HG03432 (cell line): Measurements from ENCODE around the gene KCNMB1.

Experiments
- ATAC-seq: cut with Tn5 transposase; IDR thresholded peaks from one replicate; pipeline ENCODE4 v1.9.1; 2021; ENCODE audit warnings: mild to moderate bottlenecking, moderate library complexity; ENCODE audit not compliant: unreplicated experiment

KCNMB1 gene

DNA sequence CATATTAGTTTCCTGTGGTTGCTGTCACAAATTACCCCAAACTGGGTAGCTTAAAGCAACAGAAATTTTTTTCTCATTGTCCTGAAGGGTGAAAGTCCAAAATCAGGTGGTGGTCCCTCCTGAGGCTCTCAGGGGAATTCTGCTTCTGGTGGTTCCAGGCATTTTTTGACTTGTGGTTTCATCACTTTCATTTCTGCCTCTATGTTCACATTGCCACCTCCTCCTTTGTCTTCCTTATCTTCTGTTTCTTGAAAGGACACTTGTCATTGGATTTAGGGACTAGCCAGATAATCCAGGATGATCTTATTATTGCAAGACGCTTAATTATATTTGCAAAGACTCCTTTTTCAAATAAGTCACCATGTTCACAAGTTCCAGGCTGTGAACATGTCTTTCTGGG is 43.2 kb downstream of the KCNMB1 start:
- no peak for ATAC-seq

DNA sequence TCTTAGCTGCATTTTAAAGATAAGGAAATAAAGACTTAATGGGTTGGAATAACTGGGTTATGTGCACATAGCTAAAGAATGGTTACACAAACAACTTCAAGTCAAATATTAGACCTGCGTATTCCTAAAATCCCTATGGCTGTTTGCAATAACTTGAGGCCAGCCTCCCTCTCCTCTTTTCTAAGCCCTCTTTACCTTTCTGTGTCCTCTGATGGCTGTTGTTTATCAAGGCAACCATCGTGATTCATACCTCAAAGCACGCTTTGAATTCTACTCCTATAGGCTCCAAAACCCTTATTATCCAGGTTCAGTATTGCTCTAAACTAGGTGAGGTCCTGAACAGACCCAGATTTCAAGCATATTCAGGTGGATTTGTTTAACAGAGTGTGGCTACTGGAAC is 46.0 kb downstream of the KCNMB1 start:
- no peak for ATAC-seq

DNA sequence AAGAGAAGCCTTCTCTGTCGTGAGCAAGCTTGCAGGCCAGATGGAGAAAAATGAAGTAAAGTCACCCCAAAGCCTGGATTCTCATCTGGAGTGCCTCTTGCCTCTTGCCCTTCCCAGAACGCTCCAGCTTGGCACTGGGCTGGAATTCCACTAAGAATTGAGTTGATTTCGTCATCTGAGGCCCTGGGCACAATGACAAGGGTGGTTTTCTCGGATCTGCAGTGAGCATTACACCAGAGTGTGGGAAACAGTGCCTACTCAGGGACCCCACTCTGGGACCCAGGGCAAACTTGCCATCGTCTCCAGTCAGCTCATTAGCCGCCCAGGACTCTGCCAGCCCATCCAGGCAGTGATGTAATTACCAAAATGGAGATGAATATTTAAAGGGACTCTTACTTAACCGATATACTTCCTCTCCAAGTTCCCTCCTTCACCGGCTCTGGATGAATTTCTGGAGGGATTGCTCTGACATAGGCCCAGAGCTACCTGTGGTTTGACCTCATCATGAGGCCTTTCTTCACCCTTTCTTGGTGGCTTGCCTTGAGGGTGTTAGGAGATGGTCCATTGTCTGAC is 46.9 kb downstream of the KCNMB1 start:
- ATAC-seq = no peak

DNA sequence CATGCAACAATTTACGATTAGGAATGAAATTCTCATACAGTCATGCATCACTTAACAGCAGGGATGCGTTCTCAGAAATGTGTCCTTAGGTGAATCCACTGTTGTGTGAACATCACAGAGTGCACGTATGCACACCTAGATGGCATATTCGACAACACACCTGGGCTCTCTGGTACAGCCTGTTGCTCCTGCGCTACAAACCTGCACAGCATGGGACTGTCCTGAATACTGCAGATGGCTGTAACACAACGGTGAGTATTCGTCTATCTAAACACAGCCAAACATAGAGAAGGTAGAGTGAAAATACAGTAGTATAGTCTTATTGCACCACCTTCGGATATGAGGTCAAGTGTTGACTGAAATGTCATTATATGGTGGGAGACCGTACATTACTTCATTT is 47.6 kb downstream of the KCNMB1 start:
- no peak for ATAC-seq

DNA sequence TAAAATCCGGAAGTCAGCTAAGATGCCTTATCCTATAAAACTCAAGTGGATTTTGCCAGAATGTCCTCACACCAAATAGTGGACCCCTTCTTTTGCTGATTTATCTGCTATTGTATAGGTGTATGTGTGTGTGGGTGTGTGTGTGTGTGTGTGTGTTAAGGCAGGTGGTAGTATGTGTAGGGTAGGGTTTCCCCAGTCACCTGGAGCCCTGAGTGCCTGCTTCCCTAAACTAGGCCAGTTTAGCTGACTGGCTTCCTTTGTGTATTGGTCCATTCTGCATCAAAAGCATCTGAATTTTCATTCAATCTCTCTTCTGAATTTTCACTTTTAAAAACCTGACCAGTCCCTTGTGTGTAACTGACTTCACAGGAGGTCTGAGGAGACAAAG is 49.4 kb downstream of the KCNMB1 start:
- ATAC-seq = no peak

DNA sequence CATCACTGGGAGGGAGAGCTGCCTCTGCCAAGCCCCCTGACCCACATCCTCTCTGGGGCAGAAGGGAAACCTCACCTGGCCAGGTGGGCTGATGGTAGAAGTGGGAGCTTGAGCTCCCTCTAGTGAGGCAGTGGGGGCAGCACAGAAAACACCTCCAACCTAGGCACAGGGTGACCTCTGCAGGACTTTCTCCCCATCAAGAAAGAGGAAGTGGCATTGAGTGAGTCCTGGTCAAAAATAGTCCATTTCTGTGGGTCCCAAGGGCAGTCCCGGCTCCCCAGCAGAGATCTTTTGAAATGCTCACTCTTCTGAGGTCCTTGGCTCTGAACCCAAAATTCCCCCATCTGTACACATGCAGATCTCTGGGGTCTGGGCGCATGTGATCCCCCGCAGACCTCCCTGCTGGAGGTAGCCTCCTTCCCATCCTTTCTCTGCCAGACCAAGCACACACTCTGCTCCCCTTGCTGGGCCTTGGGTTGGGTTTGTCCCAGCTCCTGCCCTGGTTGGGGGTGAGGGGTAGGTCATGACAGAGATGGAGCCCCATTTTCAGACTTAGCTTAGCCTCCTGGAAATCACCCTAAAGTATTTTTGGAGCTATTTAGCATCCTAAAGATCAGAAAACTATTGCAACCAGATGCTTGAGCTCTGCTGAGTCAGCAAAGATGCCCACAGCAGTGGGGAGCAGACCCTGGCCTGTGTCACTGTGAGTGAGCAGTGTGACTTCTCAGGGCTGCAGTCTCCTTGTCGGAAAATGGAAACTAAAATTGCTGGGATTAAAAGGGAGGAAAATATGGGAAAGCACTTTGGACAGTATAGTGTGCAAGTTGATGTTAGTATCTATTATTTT is 50.0 kb downstream of the KCNMB1 start:
- ATAC-seq = peak; percentile 90

DNA sequence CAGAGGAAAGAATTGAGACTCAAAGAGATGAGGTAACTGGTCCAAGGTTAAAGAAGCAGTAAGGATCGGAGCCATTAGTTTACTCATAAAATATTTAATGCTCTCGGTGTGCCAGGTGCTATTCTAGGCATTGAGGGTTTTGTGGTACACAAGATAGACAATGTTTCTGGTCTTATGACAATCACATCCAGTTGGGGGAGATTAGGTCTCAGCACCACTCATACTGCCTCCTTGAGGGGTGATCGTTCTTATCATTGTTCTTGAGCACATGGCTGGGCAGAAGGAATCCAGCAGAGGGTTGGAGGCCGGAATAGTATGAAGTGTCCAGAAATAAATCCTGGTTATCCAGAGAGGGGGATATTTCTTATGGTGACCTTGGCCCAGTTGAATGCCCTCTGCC is 50.9 kb downstream of the KCNMB1 start:
- ATAC-seq = no peak

DNA sequence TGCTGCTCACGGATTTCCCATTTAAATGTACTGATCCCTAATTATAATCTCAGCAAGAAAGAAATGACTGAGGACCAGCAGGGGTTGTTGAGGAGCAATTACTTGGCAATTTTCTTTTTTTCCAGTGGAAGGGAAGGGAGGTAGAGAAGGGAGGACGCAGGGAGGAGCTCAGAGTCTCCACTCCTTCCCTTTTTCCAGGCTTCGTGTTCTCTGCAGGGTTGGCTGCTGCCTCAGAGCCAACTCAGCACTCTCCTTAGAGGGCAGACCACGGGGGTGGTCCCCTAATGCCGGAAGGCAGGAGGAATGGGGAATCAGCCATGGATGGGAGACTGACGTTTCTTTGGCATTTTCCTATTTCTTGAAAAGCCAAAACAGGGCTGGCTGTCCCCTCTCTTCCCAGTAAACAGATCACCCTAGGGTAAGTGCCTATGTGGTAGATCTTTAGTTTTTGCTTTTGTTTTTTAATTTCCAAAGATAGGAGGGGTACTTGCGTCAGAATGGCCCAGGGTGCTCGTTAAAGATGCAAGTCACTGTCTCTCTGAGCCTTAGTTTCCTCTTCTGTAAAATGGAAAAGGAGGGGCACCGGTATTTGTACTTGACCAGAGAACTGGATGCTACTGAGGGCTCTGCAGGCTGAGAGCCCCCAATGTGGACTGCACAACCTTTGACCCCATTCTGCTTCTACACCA is 52.0 kb downstream of the KCNMB1 start:
- no peak for ATAC-seq

DNA sequence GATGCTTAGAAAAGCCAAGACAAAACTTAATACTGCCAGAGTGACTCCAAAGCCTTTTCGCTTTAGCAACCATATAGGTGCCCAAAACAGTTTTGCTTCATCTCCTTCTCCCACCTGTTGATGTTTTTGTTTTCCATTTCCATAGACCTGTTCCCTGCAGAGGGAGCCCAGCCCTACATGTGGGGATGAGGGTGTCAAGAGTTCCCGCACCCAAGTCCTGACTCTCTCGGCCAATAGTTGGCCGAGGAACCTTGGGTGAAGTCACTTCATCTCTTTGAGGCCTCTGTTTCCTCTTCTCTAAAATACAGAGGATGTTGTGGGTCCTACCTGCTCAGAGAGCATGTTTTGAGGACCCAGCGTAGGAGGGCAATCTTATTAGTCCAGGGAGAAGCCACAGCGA is 53.1 kb downstream of the KCNMB1 start:
- no peak for ATAC-seq

DNA sequence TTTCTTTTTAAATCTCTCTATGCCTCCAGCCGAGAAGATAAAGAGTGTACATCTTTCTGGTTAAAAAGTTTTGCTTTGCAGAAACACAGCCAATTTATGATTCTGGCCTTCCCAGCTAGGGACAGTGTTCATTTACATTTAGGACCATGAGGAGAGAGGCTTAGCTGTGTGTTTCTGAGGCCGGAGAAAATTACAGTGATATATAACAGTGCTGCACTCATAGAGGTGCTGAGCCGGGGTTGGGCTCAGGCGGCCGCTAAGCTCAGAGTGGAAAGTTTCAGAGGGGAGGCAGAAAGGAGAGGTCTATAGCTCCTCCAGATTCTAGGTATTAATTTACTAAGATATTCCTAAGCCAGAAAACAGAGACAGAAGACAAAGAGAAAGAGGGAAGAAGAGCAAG is 54.5 kb downstream of the KCNMB1 start:
- no peak for ATAC-seq

DNA sequence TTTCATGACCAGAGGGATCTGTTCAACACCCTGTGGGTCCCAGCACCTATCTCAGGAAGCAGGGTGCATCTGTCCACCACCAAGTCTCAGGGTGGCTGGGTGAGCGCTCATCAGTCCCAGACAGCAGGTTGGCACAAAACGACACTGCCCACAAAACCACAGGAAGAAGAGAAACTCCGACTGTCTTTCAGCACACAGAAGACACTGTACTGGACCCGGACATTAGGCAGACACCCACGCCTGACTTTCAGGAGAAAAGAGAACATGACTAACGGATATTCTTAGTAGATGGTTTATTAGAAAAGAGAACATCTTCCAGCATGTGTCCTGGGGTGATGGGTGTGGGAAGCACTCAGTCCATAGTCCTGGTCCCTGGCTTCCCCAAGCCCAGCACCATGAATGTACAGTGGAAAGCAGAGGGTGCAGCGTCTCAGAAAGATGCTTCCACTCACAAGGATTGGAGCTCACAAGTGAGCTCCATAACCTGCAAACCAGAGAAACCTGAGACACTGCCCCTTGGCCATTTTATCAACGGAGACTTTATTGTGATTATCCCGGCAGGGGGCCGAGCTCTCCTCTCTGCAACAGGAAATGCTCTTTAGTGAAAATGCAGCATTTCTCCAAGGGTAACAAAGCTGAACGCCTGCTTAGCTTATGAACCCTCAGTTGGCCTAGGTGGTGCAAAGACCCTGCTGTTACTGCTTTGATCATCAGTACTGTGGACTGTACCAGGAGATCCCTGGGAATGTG is 55.8 kb downstream of the KCNMB1 start:
- ATAC-seq = peak; percentile 61

DNA sequence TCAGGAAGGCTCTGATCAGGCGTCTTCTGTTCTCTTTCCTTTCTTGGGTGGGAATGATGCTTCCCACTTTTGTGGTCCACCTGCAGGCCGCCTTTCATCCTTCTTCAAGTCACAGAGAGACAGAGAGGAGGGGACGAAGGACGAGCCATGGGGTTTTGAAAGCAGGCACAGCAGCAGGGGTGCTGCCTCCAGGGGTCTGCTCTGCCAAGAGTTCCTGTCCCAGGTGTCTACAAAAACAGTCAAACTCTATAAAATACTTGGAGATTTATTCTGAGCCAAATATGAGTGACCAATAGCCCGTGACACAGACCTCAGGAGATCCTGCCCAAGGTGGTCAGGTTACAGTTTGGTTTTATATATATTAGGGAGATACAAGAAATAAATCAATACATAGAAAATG is 57.1 kb downstream of the KCNMB1 start:
- no peak for ATAC-seq

DNA sequence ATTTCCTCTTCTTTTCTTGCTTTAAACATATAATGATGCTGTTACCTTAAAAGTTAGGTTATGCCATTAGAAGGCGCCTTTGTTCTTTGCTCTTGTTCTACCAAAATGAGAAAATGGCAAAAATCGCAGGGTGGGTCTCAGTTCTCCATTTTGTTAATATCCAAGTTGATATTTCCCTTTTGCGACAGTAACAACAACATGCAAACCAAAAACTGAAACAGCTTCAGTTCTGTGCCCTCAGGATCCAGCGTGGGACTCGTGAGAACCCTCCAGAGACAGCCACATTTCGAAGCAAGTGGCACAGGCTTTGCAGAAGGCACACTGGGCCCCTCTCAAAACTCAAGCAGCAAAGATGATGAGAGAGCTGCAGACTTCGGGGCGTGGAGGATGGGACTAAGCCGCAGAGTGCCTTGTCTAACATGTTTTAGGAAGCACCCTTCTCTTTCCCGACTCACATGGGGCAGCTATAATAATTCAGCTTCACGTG is 58.6 kb downstream of the KCNMB1 start:
- no peak for ATAC-seq

DNA sequence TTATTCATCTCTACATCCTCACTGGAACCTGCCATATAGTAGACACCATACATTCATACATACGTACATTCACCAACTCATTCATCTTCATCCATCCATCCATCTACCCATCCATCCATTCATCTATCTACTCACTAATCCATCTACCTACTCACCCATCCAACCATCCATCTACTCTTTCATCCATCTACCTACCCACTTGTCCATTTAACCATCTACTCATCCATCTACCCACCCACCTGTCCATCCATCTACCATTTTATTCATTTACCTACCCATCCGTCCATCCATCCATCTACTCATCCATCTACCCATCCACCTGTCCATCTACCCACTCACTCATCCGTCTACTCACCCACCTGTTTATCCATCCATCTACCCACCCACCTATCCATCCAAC is 59.6 kb downstream of the KCNMB1 start:
- no peak for ATAC-seq

DNA sequence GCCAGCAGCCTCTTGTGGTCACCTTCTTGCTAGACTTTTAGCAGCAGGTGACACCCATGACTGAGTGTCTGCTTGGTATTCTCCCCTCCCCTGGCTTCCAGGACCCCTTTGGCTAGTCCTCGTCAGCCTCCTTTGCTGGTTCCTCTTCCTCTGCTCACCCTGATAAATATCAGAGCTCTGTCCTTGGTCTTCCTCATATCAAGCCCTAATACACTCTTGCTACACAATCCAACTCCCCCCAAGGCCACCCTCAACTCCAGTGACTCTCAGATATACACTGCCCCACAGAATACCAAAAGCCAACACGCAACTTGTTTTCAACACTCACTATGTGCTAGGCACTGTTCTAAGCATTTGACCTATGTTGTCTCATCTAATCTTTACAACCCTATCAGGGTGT is 61.3 kb downstream of the KCNMB1 start:
- no peak for ATAC-seq

DNA sequence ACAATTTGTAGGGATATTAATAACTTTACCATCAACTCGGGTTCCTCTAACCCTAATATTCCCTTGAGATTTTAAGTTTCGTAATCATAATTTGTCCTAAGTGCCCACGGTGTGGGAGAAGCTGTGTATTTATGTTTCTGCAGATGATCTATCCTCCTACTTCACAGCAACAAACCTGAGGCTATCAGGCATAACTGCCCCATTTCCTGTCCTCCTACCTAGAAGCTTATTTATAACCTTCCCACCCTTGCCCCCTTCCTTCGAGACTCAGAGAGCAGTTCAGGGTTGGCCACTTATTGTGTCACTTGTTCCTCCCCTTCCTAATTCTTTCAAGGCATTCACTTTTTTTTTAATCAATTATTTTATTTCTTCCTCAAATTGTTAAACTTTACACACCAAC is 62.0 kb downstream of the KCNMB1 start:
- peak; percentile 53 for ATAC-seq
